Endothelial cell of umbilical vein (primary cell): Measurements from ENCODE around the gene ASMTL.

Experiments used
- EZH2 ChIP-seq: IDR thresholded peaks from 2 replicates; pipeline ENCODE4 v1.6.1; 2012; ENCODE audit warnings: borderline replicate concordance, low read depth, mild to moderate bottlenecking, moderate library complexity, low read length, inconsistent platforms; ENCODE audit not compliant: severe bottlenecking
- FOS ChIP-seq: IDR thresholded peaks from 2 replicates; pipeline ENCODE4 v1.6.1; 2011; ENCODE audit warnings: mild to moderate bottlenecking, low read length, moderate library complexity, borderline replicate concordance; ENCODE audit not compliant: insufficient read depth
- JUN ChIP-seq: IDR thresholded peaks from 2 replicates; pipeline ENCODE4 v1.6.1; 2011; ENCODE audit warnings: borderline replicate concordance, low read depth; ENCODE audit not compliant: insufficient read length, insufficient read depth
- MYC ChIP-seq: IDR thresholded peaks from one replicate; pipeline ENCODE4 v1.6.1; 2011; ENCODE audit warnings: mild to moderate bottlenecking, low read depth, low read length
- POLR2A ChIP-seq: IDR thresholded peaks from 2 replicates; pipeline ENCODE4 v1.6.1; 2012; ENCODE audit warnings: low read depth, mild to moderate bottlenecking, control low read depth, low read length
- POLR2AphosphoS5 ChIP-seq: IDR thresholded peaks from 2 replicates; pipeline ENCODE4 v1.6.1; 2012; ENCODE audit warnings: low read depth, mild to moderate bottlenecking, control low read depth, low read length, moderate library complexity; ENCODE audit not compliant: insufficient read depth
- TF ChIP-seq, protein P1 (sequence below), 2 donors: IDR thresholded peaks; 1 replicate in 1 of 2; 2 replicates in 1 of 2; pipeline ENCODE4 v1.5.1; 2011; ENCODE audit warnings: low read length in 2 of 2, mild to moderate bottlenecking in 2 of 2, moderate library complexity in 2 of 2, control low read depth in 1 of 2, inconsistent platforms in 1 of 2, low read depth in 1 of 2; ENCODE audit not compliant: insufficient read depth in 1 of 2; ENCODE audit errors: extremely low read depth in 1 of 2
- TF ChIP-seq, protein P2 (sequence below): IDR thresholded peaks from 2 replicates; pipeline ENCODE4 v1.6.1; 2011; ENCODE audit not compliant: insufficient read depth, insufficient read length

DNA sequence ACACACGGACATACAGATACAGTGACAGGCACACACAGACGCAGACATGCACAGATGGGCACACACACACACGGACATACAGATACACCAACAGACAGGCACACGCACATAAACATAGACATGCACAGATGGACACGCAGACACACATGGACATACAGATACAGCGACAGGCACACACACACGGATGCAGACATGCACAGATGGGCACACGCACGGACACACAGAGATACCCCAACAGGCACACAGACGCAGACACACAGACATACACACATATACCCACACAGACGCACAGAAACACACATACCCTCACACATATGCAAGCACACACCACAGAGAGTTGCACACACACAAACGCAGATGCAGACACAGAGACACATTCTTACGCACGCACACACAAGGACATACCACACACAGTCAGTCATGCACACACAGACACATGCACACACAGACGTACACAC, 36.4 kb downstream of the ASMTL start:
- TF ChIP-seq, protein P1, sequence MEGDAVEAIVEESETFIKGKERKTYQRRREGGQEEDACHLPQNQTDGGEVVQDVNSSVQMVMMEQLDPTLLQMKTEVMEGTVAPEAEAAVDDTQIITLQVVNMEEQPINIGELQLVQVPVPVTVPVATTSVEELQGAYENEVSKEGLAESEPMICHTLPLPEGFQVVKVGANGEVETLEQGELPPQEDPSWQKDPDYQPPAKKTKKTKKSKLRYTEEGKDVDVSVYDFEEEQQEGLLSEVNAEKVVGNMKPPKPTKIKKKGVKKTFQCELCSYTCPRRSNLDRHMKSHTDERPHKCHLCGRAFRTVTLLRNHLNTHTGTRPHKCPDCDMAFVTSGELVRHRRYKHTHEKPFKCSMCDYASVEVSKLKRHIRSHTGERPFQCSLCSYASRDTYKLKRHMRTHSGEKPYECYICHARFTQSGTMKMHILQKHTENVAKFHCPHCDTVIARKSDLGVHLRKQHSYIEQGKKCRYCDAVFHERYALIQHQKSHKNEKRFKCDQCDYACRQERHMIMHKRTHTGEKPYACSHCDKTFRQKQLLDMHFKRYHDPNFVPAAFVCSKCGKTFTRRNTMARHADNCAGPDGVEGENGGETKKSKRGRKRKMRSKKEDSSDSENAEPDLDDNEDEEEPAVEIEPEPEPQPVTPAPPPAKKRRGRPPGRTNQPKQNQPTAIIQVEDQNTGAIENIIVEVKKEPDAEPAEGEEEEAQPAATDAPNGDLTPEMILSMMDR (IDR thresholded peaks at IDR 0.05; ENCODE audit: extremely low read depth in 1 of 2, insufficient read depth in 1 of 2, low read depth in 1 of 2, low read length in 2 of 2) = no peak
- no peak for TF ChIP-seq MYC
- TF ChIP-seq POLR2A = no peak
- no peak for TF ChIP-seq EZH2
- TF ChIP-seq POLR2AphosphoS5 = no peak
- TF ChIP-seq, protein P2, sequence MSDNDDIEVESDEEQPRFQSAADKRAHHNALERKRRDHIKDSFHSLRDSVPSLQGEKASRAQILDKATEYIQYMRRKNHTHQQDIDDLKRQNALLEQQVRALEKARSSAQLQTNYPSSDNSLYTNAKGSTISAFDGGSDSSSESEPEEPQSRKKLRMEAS = no peak
- no peak for TF ChIP-seq FOS
- no peak for TF ChIP-seq JUN
